Measurements from ENCODE around the gene GPATCH2. TPM values are rescaled to one million over a fixed set of nuclear protein-coding genes. Genes with fewer than 3 reads are reported as not detected.
"Not testable (repeated sequence)": the region's sequence is repeated elsewhere in the genome, so short reads cannot be mapped to it uniquely, and the experiment has no call there.

The GPATCH2 gene
- total RNA-seq, 1 donor from 2014 or later: 4.4 TPM

DNA sequence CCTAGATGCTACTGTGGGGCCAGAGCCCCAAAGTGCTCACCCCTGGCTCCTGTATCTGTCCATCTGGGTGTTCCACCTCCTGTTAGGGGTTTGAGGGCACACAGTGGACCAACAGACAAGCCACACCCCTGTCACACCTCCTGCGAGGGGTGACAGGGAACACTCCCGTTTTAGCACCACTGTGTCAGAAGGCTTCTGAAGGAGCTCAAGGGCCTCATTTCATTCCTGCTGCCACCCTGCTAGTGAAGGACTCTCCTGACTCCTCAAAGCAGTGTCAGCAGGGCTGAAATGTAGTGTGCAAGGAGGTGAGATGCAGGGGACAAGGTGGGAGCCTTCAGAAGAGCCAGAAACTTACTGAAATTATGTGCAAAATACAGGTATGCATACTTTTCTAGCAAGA lies 174.6 kb downstream of the GPATCH2 start:
- DNase-seq (ENCODE audit: low spot score): no peak
- no peak for ATAC-seq

- no peak for ATAC-seq
- DNase-seq (ENCODE audit: low spot score): no peak
Observed at GRCh38 chr1:217453816-217454215, 177.1 kb downstream of the GPATCH2 start.

GRCh38 chr1:217449370-217449769 lies 181.5 kb downstream of the GPATCH2 start:
- ATAC-seq (no peak), DNase-seq (ENCODE audit: low spot score) (no peak)

- ATAC-seq (no peak), DNase-seq (ENCODE audit: low spot score) (no peak)
Observed at GRCh38 chr1:217443845-217444244, 187.0 kb downstream of the GPATCH2 start.

- no peak for ATAC-seq
- DNase-seq (ENCODE audit: low spot score): no peak
Observed at GRCh38 chr1:217437376-217437775, 193.5 kb downstream of the GPATCH2 start.

GRCh38 chr1:217435204-217435603 lies 195.7 kb downstream of the GPATCH2 start:
- no peak for ATAC-seq
- no peak for DNase-seq (ENCODE audit: low spot score)

DNA sequence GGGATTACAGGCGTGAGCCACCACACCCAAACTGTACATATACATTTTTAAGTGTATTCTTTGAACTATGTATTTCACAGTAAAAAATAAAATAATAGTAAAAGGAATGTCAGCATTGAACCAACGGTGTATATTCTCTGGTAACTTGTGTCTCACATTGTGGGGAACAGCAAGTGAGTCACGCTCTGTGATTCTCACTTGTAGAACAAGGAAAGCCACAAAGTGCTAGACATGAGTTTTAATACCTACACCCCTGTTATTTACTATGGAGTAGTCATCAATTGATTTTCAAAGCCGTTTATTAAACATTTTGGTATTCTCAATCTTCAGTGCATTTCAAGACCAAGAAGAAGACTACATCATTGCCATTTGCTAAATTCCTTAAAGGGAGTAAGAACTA lies 197.2 kb downstream of the GPATCH2 start:
- ATAC-seq: no peak
- no peak for DNase-seq (ENCODE audit: low spot score)

- ATAC-seq: no peak
- no peak for DNase-seq (ENCODE audit: low spot score)
Observed at GRCh38 chr1:217432339-217432738, 198.6 kb downstream of the GPATCH2 start.

GRCh38 chr1:217431395-217431794 lies 199.5 kb downstream of the GPATCH2 start:
- no peak for DNase-seq (ENCODE audit: low spot score)
- no peak for ATAC-seq

DNA sequence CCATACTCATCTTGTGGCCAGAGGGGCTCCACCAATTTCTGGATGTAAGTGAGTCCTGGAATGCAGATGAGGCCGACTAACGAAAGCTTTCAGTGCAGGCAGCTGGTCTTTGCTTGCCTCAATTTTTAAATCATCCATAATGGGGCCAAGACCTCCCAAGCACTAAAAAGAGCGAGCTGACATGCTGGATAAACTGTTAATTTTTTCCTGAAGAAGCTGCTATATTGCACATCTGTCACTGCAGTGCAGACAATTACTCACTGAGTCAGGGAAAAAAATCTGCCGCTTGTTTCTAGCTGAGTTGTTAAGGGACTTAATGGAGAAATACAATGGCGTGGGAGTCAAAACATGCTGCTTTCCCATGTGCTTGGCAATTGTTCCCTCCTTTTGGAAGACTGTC lies 205.5 kb downstream of the GPATCH2 start:
- no peak for DNase-seq (ENCODE audit: low spot score)
- ATAC-seq: no peak

GRCh38 chr1:217419194-217419551 lies 211.7 kb downstream of the GPATCH2 start:
- no peak for ATAC-seq
- no peak for DNase-seq (ENCODE audit: low spot score)

DNA sequence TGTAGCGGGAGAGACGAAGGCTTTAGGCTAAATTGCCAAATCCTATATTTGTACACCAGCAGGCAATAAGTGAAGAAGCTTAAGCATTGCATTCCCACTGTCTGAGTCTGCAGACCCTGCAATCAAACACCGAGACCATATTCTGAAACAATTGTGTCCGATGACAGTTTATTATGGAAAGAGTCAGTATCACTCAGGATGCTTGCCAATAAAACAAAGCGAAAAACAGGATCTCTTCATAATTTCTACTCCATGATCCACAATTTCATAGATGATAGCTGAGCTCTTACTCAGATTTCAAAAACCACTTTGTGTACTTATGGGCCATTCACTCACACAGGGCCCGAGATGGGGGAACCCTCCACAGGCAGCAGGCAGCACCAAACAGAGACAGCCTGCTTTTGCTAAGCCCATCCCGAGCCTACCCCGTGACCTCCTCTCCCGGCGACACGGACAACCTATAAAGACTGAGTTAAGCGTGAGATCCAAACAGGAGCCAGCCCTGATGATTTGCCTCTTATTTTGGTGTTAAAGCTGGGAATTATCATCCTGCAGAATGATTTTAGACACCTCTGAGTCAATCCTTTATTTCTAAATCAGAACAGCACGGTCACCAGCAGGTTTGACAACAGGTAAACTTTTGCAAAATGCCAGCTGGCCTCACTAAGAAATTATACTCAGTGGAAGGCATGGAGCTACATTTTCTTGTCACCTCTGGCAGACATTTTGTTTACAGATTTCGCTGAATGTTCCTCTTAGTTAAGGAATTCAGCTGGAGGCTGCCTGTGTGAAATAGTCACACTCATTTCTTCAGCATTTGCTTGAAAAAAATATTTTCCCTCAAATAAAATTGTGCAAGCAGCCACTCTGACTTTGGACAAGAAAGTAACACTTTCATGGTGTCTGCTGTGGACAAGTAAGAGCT lies 212.4 kb downstream of the GPATCH2 start:
- DNase-seq (ENCODE audit: low spot score) (no peak), ATAC-seq (no peak)

DNA sequence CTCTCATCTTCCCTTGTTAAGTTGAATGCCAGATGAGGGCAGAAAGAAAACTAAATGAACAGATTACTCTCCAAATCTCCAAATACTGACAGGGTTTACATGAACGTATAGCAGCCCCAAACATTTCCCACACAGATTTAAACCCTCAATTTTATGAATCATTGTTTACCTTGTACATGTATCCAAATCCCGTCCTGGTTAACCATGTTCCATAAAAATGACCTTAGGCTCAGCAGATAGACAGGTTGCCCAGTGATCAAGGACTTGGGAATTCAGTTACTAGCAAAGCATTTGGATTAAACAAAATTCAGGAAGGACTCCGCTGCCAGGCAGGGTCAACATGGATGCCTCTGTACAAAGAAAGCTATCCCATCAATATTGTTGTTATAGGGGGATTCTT lies 213.5 kb downstream of the GPATCH2 start:
- ATAC-seq (no peak), DNase-seq (ENCODE audit: low spot score) (no peak)

GRCh38 chr1:217407534-217408001 lies 223.3 kb downstream of the GPATCH2 start:
- DNase-seq (ENCODE audit: low spot score) (no peak), ATAC-seq (no peak)

DNA sequence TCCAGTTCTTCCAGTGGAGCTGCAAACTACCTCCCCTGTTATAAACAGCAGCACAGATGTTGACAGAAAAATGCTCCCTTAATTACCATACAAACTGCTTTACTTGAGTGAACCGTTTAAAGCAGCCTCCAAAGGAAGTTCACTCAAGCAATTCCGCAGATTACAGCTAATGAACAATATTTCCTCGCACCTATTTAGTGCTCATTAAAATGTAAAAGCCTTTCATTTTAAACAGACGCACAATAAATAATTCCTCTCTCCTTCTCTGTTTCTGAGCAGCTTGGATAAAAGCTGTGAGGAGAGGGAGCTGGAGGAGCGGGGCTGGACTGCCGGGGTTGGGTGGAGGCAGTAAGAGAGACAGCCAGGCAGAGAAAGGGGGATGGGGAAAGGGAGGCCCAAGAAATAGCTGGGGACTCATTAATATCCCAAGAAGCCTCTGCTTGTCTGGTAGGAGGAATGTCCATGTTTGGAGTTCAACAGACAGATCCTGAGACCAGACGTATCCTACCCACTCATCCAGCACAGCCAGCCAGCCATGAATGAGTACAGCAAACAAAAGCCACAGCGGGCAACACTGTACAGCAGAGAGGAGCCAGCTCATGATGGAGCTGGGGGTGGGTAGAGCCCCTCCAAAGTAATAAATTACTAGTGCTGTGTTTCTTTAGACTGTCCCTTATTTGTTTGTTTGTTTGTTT lies 227.7 kb downstream of the GPATCH2 start:
- DNase-seq (ENCODE audit: low spot score): no peak
- no peak for ATAC-seq

- DNase-seq (ENCODE audit: low spot score): no peak
- ATAC-seq: no peak
Observed at GRCh38 chr1:217402301-217402700, 228.6 kb downstream of the GPATCH2 start.

- DNase-seq (ENCODE audit: low spot score) (no peak), ATAC-seq (peak; percentile 35)
Observed at GRCh38 chr1:217393896-217394295, 237.0 kb downstream of the GPATCH2 start.

GRCh38 chr1:217392441-217392840 lies 238.4 kb downstream of the GPATCH2 start:
- DNase-seq (ENCODE audit: low spot score): no peak
- no peak for ATAC-seq

GRCh38 chr1:217389895-217390294 lies 241.0 kb downstream of the GPATCH2 start:
- ATAC-seq (no peak), DNase-seq (ENCODE audit: low spot score) (no peak)

- DNase-seq (ENCODE audit: low spot score): no peak
Observed at GRCh38 chr1:217388522-217389065, 242.3 kb downstream of the GPATCH2 start.

DNA sequence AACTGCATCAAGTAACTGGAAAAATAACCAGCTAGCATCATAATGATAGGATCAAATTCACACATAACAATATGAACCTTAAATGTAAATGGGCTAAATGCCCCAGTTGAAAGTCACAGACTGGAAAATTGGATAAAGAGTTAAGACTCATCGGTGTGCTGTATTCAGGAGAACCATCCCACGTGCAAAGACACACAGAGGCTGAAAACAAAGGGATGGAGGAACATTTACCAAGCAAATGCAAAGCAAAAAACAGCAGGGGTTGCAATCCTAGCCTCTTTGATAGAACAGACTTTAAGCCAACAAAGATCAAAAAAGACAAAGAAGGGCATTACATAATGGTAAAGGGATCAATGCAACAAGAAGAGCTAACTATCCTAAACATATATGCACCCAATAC lies 249.1 kb downstream of the GPATCH2 start:
- not testable (repeated sequence) for ATAC-seq; DNase-seq (ENCODE audit: low spot score)

More at GRCh38 chr1:217388522-217389065, 242.3 kb downstream of the GPATCH2 start:
- no peak for ATAC-seq

- ATAC-seq; DNase-seq (ENCODE audit: low spot score): not testable (repeated sequence)
Observed at GRCh38 chr1:217379804-217380203, 251.1 kb downstream of the GPATCH2 start.

Data from left lobe of liver (tissue), 2 donors.